CD4-positive, alpha-beta memory T cell (primary cell): Measurements from ENCODE around the gene KRT85. TPM values are rescaled to one million over a fixed set of nuclear protein-coding genes. Genes with fewer than 3 reads are reported as not detected.
A peak's percentile ranks its signal among the peaks of the same experiment; 100 is the strongest.

Experiments used
- CTCF ChIA-PET: fragments of 350-600 bp; sonication (Branson Sonifier 250); formaldehyde crosslinking; loops from one replicate; lab custom pipeline; 2021; ENCODE audit warnings: inconsistent platforms; ENCODE audit not compliant: partially characterized antibody; lab: Charles Lee
- POLR2A ChIA-PET: fragments of 350-600 bp; sonication (Branson Sonifier 250); formaldehyde crosslinking; loops from one replicate; lab custom pipeline; 2021; ENCODE audit not compliant: partially characterized antibody; lab: Charles Lee
- DNase-seq, 5 donors: peaks; one replicate each; pipeline versions ENCODE4 v3.0.0 to v3.0.0-alpha.2; 2020 to 2022; ENCODE audit warnings: mixed read lengths in 1 of 5
- H3K27ac ChIP-seq: one replicate; pipeline ENCODE4 v1.7.0; 2013; ENCODE audit warnings: low read depth, low read length
- H3K27me3 ChIP-seq: 2 replicates; pipeline ENCODE4 v1.7.0; 2013; ENCODE audit warnings: mild to moderate bottlenecking, low read length, moderate library complexity; ENCODE audit not compliant: insufficient read depth
- H3K36me3 ChIP-seq: 2 replicates; pipeline ENCODE4 v1.7.0; 2013; ENCODE audit warnings: mild to moderate bottlenecking, low read length, moderate library complexity; ENCODE audit not compliant: insufficient read depth
- H3K4me1 ChIP-seq: 2 replicates; pipeline ENCODE4 v1.7.0; 2013; ENCODE audit warnings: mild to moderate bottlenecking, low read length, moderate library complexity; ENCODE audit not compliant: insufficient read depth
- H3K4me3 ChIP-seq, 2 donors: one replicate each; pipeline ENCODE4 v1.7.0; 2013; ENCODE audit warnings: low read length in 2 of 2, mild to moderate bottlenecking in 1 of 2
- H3K9me3 ChIP-seq, 2 donors: one replicate each; pipeline ENCODE4 v1.7.0; 2013; ENCODE audit warnings: low read length in 2 of 2, control low read depth in 1 of 2; ENCODE audit not compliant: control insufficient read depth in 1 of 2
- H3K27ac Mint-ChIP-seq, 7 donors: one replicate each; pipeline ENCODE4 v1.8.0; 2020 to 2021; ENCODE audit warnings: mixed read lengths in 7 of 7, mild to moderate bottlenecking in 6 of 7, inconsistent platforms in 3 of 7, moderate library complexity in 3 of 7
- H3K27me3 Mint-ChIP-seq, 2 donors: one replicate each; pipeline ENCODE4 v1.8.0; 2020 to 2021; ENCODE audit warnings: mixed read lengths in 2 of 2
- H3K36me3 Mint-ChIP-seq, 2 donors: one replicate each; pipeline ENCODE4 v1.8.0; 2020 to 2021; ENCODE audit warnings: mixed read lengths in 2 of 2, inconsistent platforms in 1 of 2, mild to moderate bottlenecking in 1 of 2
- H3K4me1 Mint-ChIP-seq, 4 donors: one replicate each; pipeline ENCODE4 v1.8.0; 2020 to 2021; ENCODE audit warnings: mixed read lengths in 4 of 4, mild to moderate bottlenecking in 1 of 4
- H3K4me3 Mint-ChIP-seq, 8 donors: one replicate each; pipeline ENCODE4 v1.8.0; 2020 to 2021; ENCODE audit warnings: mixed read lengths in 8 of 8, mild to moderate bottlenecking in 7 of 8, moderate library complexity in 6 of 8, inconsistent platforms in 3 of 8
- H3K9me3 Mint-ChIP-seq, 8 donors: one replicate each; pipeline ENCODE4 v1.8.0; 2020 to 2021; ENCODE audit warnings: mixed read lengths in 8 of 8, mild to moderate bottlenecking in 5 of 8, inconsistent platforms in 3 of 8, moderate library complexity in 1 of 8
- intact Hi-C: fragments of 100-400 bp; cut with micrococcal nuclease; formaldehyde crosslinking; loops from one replicate; pipeline ENCODE4 v1.15.1; 2023
- polyA plus RNA-seq, 2 donors: library from polyadenylated mRNA; unstranded; fragments of 300-500 nt; fragmentation: Illumina TruSeq; gene quantifications; one replicate each; pipeline ENCODE4 v1.2.3, GENCODE V29; 2021
- total RNA-seq, 2 experiments: library from RNA; stranded (reverse); gene quantifications; one replicate each; pipeline ENCODE4 v1.2.3, GENCODE V29; 2021

KRT85 gene
- total and polyA plus RNA-seq, 4 experiments from 2014 or later = not detected

DNA sequence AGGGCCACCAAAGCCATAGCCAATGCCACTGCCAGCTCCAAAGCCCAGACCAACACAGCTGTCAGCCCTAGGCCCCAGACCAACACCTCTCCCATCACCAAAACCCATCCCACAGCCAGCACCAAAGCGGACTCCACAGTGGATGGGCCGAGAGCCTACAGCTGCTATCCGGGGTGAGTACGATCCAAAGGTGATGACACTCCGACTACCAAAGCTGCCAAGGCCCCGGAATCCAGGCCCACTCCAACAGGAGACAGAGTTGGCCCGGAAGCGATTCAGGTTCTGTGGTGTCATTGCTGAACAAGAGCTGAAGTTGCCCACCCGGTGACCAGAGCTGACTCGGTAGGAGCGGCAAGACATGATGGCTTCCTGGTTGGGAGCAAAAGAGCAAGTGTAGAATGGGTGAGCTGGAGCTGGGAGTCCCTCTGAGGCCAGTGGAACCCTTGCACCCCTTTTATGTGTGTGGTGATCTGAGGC, 18.0 kb upstream of the KRT85 start, which contains the start of gene KRT84:
Gene KRT84 (minus strand): TSS at position 427 of the 477 bp plus-strand sequence. CDS start 67 bp downstream, at position 360.
- CTCF ChIA-PET = interaction anchor here (1.0 to 1.6 kb wide), 3 partner anchors 10 to 57 kb away, joined by 3 to 7 read pairs (median 3); no protein-coding TSS in a partner anchor
- peaks cover 4 to 5% of the 10 kb centered on the region in 2 donors for H3K27me3 Mint-ChIP-seq
- Histone ChIP-seq H3K4me1 (peaks cover 6% of the 10 kb centered on the region), H3K36me3 (no peaks in the 10 kb centered on the region), H3K27me3 (no peaks in the 10 kb centered on the region), H3K4me3 (no peak within 1 kb of the TSS), H3K27ac (no peak within 1 kb of the TSS), H3K9me3 (no peaks in the 10 kb centered on the region)
- no peak for DNase-seq
- peaks cover 0 to 6% (median 5%) of the 10 kb centered on the region in 4 donors for H3K4me1 Mint-ChIP-seq
- no peak within 1 kb of the TSS for H3K27ac Mint-ChIP-seq
- intact Hi-C loops = no loop called here
- no peaks in the 10 kb centered on the region for H3K36me3 Mint-ChIP-seq
- peaks cover 0 to 2% (median 0%) of the 10 kb centered on the region in 8 donors for H3K9me3 Mint-ChIP-seq
- POLR2A ChIA-PET = no interaction called here
- H3K4me3 Mint-ChIP-seq = no peak within 1 kb of the TSS

DNA sequence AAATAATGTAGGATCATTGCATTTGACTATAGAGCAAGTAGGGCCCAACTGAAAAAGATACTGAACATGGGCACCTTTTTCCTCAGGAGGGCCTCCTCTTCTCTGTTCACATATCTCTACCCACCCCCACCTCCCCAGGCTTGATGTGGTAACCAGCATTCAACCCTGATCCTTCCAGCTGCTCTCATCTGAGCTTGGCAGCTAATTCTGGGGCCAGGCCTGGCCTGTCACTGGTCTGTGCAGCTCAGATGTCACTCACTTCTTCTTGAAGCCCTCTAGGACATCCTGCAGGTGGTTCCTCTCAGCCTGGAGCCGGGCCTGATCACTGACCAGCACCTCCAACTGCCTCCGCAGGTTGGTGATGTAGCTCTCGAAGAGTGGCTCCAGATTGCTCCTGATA, 16.1 kb upstream of the KRT85 start:
- CTCF ChIA-PET = interaction anchor here (0.7 kb wide), 1 partner anchor 14 kb away, joined by 3 read pairs; no protein-coding TSS in a partner anchor
- H3K4me3 Mint-ChIP-seq = no peak overlapping the region
- intact Hi-C loops = no loop called here

DNA sequence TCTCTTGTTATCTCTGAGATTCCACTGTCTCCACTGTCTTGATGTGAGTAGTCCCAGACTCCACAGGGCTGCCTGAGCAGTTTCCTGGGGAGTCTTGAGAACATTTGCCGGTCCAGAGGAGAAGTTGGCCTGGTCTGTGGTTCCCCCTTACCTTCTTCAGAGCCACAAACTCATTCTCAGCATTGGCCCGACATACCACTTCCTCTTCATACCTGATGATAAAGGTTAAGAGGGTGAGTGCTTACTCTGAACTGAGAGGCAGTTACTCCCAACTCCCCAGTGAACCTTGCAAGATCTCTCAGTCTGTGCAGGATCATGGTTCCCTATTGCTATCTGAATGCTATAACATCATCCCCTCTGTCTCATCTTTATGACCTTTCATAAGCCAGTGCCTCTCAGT, 15.6 kb upstream of the KRT85 start:
- H3K27ac ChIP-seq = no peak overlapping the region
- H3K4me3 ChIP-seq = no peak overlapping the region
- no peaks in the 10 kb centered on the region for H3K36me3 ChIP-seq
- peaks cover 3 to 7% of the 10 kb centered on the region in 2 donors for H3K27me3 Mint-ChIP-seq
- intact Hi-C loops = no loop called here
- peak overlapping the region in 1 of 8 donors; percentile 28 for H3K4me3 Mint-ChIP-seq
- H3K36me3 Mint-ChIP-seq = no peaks in the 10 kb centered on the region
- peak overlapping the region in 2 of 7 donors; percentile 31 to 44 for H3K27ac Mint-ChIP-seq
- ChIA-PET CTCF (interaction anchor here (0.7 kb wide), 1 partner anchor 13 kb away, joined by 3 read pairs; no protein-coding TSS in a partner anchor), POLR2A (no interaction called here)
- H3K9me3 ChIP-seq = no peaks in the 10 kb centered on the region
- peaks cover 0 to 2% (median 0%) of the 10 kb centered on the region in 8 donors for H3K9me3 Mint-ChIP-seq
- no peak for DNase-seq
- H3K4me1 ChIP-seq = peaks cover 6% of the 10 kb centered on the region
- H3K4me1 Mint-ChIP-seq = peaks cover 0 to 6% (median 5%) of the 10 kb centered on the region in 4 donors
- no peaks in the 10 kb centered on the region for H3K27me3 ChIP-seq

More for the DNA sequence above, 16.1 kb upstream of the KRT85 start:
- Mint-ChIP-seq H3K4me1 (peaks cover 0 to 6% (median 5%) of the 10 kb centered on the region in 4 donors), H3K27ac (no peak overlapping the region), H3K36me3 (no peaks in the 10 kb centered on the region), H3K27me3 (peaks cover 3 to 7% of the 10 kb centered on the region in 2 donors), H3K9me3 (peaks cover 0 to 2% (median 0%) of the 10 kb centered on the region in 8 donors)
- no peak for DNase-seq
- Histone ChIP-seq H3K4me1 (peaks cover 6% of the 10 kb centered on the region), H3K27me3 (no peaks in the 10 kb centered on the region), H3K4me3 (no peak overlapping the region), H3K9me3 (no peaks in the 10 kb centered on the region), H3K36me3 (no peaks in the 10 kb centered on the region), H3K27ac (no peak overlapping the region)
- POLR2A ChIA-PET = no interaction called here

DNA sequence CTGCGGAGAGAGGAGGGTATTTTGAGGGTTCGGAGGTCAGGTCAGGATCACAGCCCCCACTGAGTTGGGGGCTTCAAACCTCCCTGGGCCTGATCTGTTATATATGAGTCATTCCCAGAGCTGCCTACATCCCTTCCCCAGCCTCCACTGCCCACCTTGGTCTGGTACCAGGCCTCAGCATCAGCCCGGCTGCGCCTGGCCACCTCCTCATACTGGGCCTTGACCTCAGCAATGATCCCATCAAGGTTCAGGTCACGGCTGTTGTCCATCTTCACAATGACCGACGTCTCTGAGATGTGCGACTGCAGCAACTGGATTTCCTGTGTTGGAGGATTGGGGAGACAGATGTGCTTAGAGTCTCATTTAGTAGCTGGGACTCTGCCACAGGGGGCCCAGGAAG, 13.9 kb upstream of the KRT85 start:
- Histone ChIP-seq H3K36me3 (no peaks in the 10 kb centered on the region), H3K27me3 (no peaks in the 10 kb centered on the region), H3K4me1 (peaks cover 6% of the 10 kb centered on the region), H3K27ac (no peak overlapping the region), H3K4me3 (no peak overlapping the region), H3K9me3 (no peaks in the 10 kb centered on the region)
- peaks cover 0 to 6% (median 5%) of the 10 kb centered on the region in 4 donors for H3K4me1 Mint-ChIP-seq
- DNase-seq = no peak
- ChIA-PET POLR2A (no interaction called here), CTCF (interaction anchor here (1.6 kb wide), 1 partner anchor 10 kb away, joined by 4 read pairs; no protein-coding TSS in a partner anchor)
- H3K36me3 Mint-ChIP-seq = no peaks in the 10 kb centered on the region
- H3K9me3 Mint-ChIP-seq = peaks cover 0 to 2% (median 0%) of the 10 kb centered on the region in 8 donors
- H3K4me3 Mint-ChIP-seq = no peak overlapping the region
- peak overlapping the region in 1 of 7 donors; percentile 8 for H3K27ac Mint-ChIP-seq
- intact Hi-C loops = no loop called here
- peaks cover 11% of the 10 kb centered on the region in 2 donors for H3K27me3 Mint-ChIP-seq

DNA sequence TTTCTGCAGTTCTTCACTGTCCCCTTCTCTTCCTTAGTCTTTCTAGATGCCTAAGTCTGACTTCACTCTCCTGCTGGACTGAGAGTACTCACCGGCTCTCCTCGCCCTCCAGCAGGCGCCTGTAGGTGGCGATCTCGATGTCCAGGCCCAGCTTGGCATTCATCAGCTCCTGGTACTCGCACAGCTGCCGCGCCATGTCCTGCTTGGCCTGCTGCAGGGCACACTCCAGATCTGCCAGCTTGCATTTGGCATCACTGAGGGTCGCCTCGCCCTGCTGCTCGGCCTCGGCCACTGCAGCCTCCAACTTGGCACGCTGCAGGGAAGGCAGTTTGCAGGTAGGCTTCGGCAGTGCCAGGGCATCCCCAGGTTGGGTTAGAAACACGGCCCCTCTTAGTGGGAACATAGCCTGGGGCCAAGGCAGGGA, 13.0 kb upstream of the KRT85 start:
- H3K27me3 Mint-ChIP-seq = peaks cover 11 to 12% of the 10 kb centered on the region in 2 donors
- intact Hi-C loops = no loop called here
- no peak for DNase-seq
- no peaks in the 10 kb centered on the region for H3K36me3 Mint-ChIP-seq
- no peak overlapping the region for H3K27ac ChIP-seq
- peaks cover 6% of the 10 kb centered on the region for H3K4me1 ChIP-seq
- no peaks in the 10 kb centered on the region for H3K9me3 ChIP-seq
- peaks cover 0 to 2% (median 0%) of the 10 kb centered on the region in 8 donors for H3K9me3 Mint-ChIP-seq
- ChIA-PET CTCF (no interaction called here), POLR2A (no interaction called here)
- no peak overlapping the region for H3K4me3 ChIP-seq
- H3K4me3 Mint-ChIP-seq = no peak overlapping the region
- H3K36me3 ChIP-seq = no peaks in the 10 kb centered on the region
- H3K4me1 Mint-ChIP-seq = peaks cover 0 to 6% (median 5%) of the 10 kb centered on the region in 4 donors
- no peak overlapping the region for H3K27ac Mint-ChIP-seq
- no peaks in the 10 kb centered on the region for H3K27me3 ChIP-seq

DNA sequence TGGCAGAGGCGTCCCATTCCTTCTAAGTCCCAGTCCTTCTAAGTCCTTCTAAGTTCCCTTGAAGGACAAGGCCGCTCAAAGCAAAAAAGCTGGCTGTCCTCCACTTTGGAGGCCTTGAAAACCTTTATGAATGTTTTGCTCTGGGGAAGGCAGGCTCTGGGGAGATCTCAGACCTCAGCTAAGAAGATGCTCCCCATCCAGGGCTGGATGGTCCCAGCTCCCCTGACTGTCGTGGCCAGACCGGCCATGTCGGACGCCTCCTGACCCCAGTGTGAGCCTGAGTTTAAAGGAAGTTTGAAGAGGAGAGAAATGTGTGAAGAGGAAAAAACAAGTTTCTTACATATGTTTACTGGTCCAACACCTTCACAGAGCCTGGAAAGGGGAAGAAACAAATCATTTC, 12.3 kb upstream of the KRT85 start:
- H3K4me3 Mint-ChIP-seq = no peak overlapping the region
- no peaks in the 10 kb centered on the region for H3K27me3 ChIP-seq
- intact Hi-C loops = no loop called here

DNA sequence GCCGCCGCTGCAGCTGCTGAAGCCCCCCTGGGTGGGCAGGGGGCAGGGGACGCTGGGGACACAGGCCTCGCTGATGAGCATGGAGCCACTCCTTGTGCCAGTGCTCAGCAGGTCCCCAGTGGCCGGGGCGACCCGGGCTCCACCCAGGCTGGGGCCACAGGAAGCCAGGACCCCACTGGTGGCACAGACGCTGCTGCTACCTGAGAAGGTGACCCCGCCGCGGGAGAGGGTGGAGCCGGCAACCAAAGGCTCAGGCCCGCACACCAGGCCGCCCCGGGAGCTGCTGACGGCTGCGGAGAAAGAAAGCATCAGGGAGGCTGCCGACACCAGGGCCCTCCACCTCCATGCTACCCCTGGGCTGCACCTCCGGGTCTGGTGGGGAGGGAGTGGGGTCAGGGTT, 10.8 kb upstream of the KRT85 start:
- Mint-ChIP-seq H3K36me3 (no peaks in the 10 kb centered on the region), H3K27ac (no peak overlapping the region), H3K27me3 (peaks cover 11 to 12% of the 10 kb centered on the region in 2 donors), H3K4me3 (no peak overlapping the region), H3K4me1 (peaks cover 0 to 6% (median 5%) of the 10 kb centered on the region in 4 donors), H3K9me3 (peaks cover 0 to 11% (median 0%) of the 10 kb centered on the region in 8 donors)
- H3K9me3 ChIP-seq = no peaks in the 10 kb centered on the region
- peaks cover 6% of the 10 kb centered on the region for H3K4me1 ChIP-seq
- H3K4me3 ChIP-seq = no peak overlapping the region
- no peak for DNase-seq
- H3K27me3 ChIP-seq = no peaks in the 10 kb centered on the region
- intact Hi-C loops = no loop called here
- CTCF ChIA-PET = interaction anchor here (0.8 to 1.4 kb wide), 3 partner anchors 9 to 502 kb away, joined by 3 read pairs; no protein-coding TSS in a partner anchor
- no peaks in the 10 kb centered on the region for H3K36me3 ChIP-seq
- no peak overlapping the region for H3K27ac ChIP-seq
- POLR2A ChIA-PET = no interaction called here

More for the DNA sequence above, 12.3 kb upstream of the KRT85 start:
- Mint-ChIP-seq H3K27me3 (peaks cover 11 to 12% of the 10 kb centered on the region in 2 donors), H3K27ac (no peak overlapping the region), H3K9me3 (peaks cover 0 to 2% (median 0%) of the 10 kb centered on the region in 8 donors), H3K4me1 (peaks cover 0 to 6% (median 5%) of the 10 kb centered on the region in 4 donors), H3K36me3 (no peaks in the 10 kb centered on the region)
- Histone ChIP-seq H3K4me3 (no peak overlapping the region), H3K9me3 (no peaks in the 10 kb centered on the region), H3K4me1 (peaks cover 6% of the 10 kb centered on the region), H3K36me3 (no peaks in the 10 kb centered on the region), H3K27ac (no peak overlapping the region)
- CTCF ChIA-PET = interaction anchor here (1.4 kb wide), 1 partner anchor 500 kb away, joined by 3 read pairs; no protein-coding TSS in a partner anchor
- no peak for DNase-seq
- POLR2A ChIA-PET = no interaction called here
